ENCODE measurements around the gene SLC6A6.

The SLC6A6 gene

GRCh38 chr3:14415501-14415900, 13.1 kb downstream of the SLC6A6 start:
- Histone ChIP-seq H3K9me2 (replicated peaks; ENCODE audit: insufficient read depth, low read length) (no peaks in the 10 kb centered on the region), H3F3A (ENCODE audit: insufficient read depth) (no peaks in the 10 kb centered on the region; the same call in 1 of the 2 replicates), H3K4me3 (ENCODE audit: insufficient read depth, low read length, poor library complexity, severe bottlenecking) (no peak overlapping the region), H3K27me3 (ENCODE audit: low read length) (no peaks in the 10 kb centered on the region), H3K79me2 (ENCODE audit: insufficient read depth, low read length) (peaks cover 76% of the 10 kb centered on the region), H2AFZ (ENCODE audit: low read depth, low read length, severe bottlenecking) (no peak overlapping the region), H3K27ac (ENCODE audit: low read depth, low read length) (no peak overlapping the region), H3K4me2 (ENCODE audit: low read depth, low read length, poor library complexity, severe bottlenecking) (no peak overlapping the region), H3K9ac (ENCODE audit: low read length) (no peak overlapping the region), H3K9me3 (ENCODE audit: insufficient read depth, low read length) (no peaks in the 10 kb centered on the region), H3K36me3 (ENCODE audit: low read length) (no peaks in the 10 kb centered on the region), H4K20me1 (ENCODE audit: low read depth, low read length) (peaks cover 12% of the 10 kb centered on the region; the same call in 1 of the 2 replicates)
- no peak for TF ChIP-seq EZH2phosphoT487 (conservative IDR thresholded peaks at IDR 0.05; ENCODE audit: low read length)
- no peak for TF ChIP-seq CTCF (IDR thresholded peaks at IDR 0.05; ENCODE audit: insufficient read depth, low read length, poor library complexity, severe bottlenecking)

DNA sequence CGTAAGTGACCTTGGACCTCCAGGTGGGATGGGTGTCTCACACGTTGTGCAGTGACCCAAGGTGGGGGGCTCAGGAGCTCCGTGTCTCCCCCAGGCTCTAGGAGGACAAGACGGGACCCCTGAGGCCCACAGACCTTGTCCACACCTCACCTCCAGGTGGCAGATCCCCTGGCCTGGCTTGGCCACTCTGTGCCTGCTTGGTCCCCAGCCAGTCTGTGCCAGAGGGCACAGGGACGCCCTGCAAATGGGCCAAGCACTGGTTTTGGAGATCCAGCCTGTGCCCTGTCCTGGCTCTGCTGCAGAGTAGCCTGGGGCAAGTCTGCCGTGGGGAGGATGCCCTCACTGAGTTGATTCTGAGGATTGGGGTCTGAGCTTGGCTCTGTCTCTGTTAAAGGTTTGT, 14.0 kb downstream of the SLC6A6 start:
- H4K20me1 ChIP-seq (ENCODE audit: low read depth, low read length), result peaks cover 12% of the 10 kb centered on the region; the same call in 1 of the 2 replicates
- H3K36me3 ChIP-seq (ENCODE audit: low read length), result no peaks in the 10 kb centered on the region
- H3K27ac ChIP-seq (ENCODE audit: low read depth, low read length), result no peak overlapping the region
- H3K9ac ChIP-seq (ENCODE audit: low read length), result no peak overlapping the region
- TF ChIP-seq CTCF (IDR thresholded peaks at IDR 0.05; ENCODE audit: insufficient read depth, low read length, poor library complexity, severe bottlenecking), result no peak
- no peak for TF ChIP-seq EZH2phosphoT487 (conservative IDR thresholded peaks at IDR 0.05; ENCODE audit: low read length)
- H2AFZ ChIP-seq (ENCODE audit: low read depth, low read length, severe bottlenecking), result no peak overlapping the region
- H3K27me3 ChIP-seq (ENCODE audit: low read length), result no peaks in the 10 kb centered on the region
- H3K4me3 ChIP-seq (ENCODE audit: insufficient read depth, low read length, poor library complexity, severe bottlenecking), result no peak overlapping the region
- H3K9me2 ChIP-seq (replicated peaks; ENCODE audit: insufficient read depth, low read length), result no peaks in the 10 kb centered on the region
- H3K9me3 ChIP-seq (ENCODE audit: insufficient read depth, low read length), result no peaks in the 10 kb centered on the region
- H3K79me2 ChIP-seq (ENCODE audit: insufficient read depth, low read length), result peaks cover 76% of the 10 kb centered on the region
- no peak overlapping the region for H3K4me2 ChIP-seq (ENCODE audit: low read depth, low read length, poor library complexity, severe bottlenecking)
- H3F3A ChIP-seq (ENCODE audit: insufficient read depth), result no peaks in the 10 kb centered on the region; the same call in 1 of the 2 replicates

DNA sequence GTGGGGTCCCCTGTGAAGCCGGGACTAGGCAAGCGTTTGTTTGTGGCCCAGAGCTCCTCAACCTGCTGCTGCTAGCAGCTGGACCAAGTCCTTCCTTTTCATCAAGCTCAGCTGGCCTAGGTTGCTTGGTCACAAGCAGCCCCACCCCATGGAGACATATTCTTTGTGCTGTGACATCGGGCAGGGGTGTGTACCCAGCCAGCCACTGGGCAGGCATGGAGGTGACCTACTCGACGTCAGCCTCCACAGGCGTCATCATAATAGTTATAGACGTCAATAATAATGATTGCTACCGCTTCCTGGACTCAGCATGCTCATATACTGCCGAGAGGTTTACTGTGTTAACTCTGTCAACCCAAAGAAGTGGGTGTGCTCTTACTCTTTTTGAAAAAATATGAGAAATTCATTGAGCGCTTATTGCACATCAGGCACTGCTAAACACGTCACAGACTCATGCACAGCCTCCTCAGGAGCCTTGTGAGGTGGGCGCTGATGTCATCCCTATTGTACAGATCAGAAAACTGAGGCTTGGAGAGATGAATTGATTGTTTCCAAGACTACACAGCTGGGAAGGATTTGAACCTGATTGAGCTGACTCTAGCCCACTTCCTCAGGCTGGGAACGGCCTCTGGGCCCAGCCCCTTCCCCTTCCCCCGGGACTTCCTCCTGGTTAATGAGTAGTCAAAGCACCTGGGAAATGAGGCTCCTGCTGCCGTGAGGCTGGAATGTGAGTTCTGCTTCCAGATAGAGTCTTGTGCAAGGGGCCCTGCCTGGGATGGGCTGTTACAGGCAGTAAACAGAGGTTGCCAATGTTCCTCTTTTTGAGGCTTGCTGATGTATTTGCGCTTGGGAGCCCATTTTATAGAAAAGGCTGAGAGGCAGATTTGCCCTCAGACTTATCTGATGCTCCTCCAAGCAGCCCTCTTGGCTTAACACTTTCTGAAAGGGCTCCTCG, 16.2 kb downstream of the SLC6A6 start:
- Histone ChIP-seq H3F3A (ENCODE audit: insufficient read depth) (no peaks in the 10 kb centered on the region), H3K79me2 (ENCODE audit: insufficient read depth, low read length) (peaks cover 76% of the 10 kb centered on the region), H3K36me3 (ENCODE audit: low read length) (no peaks in the 10 kb centered on the region), H3K4me2 (ENCODE audit: low read depth, low read length, poor library complexity, severe bottlenecking) (no peak overlapping the region), H2AFZ (ENCODE audit: low read depth, low read length, severe bottlenecking) (no peak overlapping the region), H3K9me3 (ENCODE audit: insufficient read depth, low read length) (no peaks in the 10 kb centered on the region), H3K4me3 (ENCODE audit: insufficient read depth, low read length, poor library complexity, severe bottlenecking) (no peak overlapping the region), H4K20me1 (ENCODE audit: low read depth, low read length) (peaks cover 5% of the 10 kb centered on the region; the same call in 1 of the 2 replicates), H3K9ac (ENCODE audit: low read length) (no peak overlapping the region), H3K27ac (ENCODE audit: low read depth, low read length) (no peak overlapping the region), H3K27me3 (ENCODE audit: low read length) (no peaks in the 10 kb centered on the region), H3K9me2 (replicated peaks; ENCODE audit: insufficient read depth, low read length) (no peaks in the 10 kb centered on the region)
- TF ChIP-seq EZH2phosphoT487 (conservative IDR thresholded peaks at IDR 0.05; ENCODE audit: low read length) (no peak), CTCF (IDR thresholded peaks at IDR 0.05; ENCODE audit: insufficient read depth, low read length, poor library complexity, severe bottlenecking) (no peak)

Data from SU-DHL-6 (cell line).